Activated CD4-positive, alpha-beta T cell treated with anti-CD3 and anti-CD28 coated beads for 48 hours (primary cell): ENCODE results near the gene PCYT2.
A peak's percentile ranks its signal among the peaks of the same experiment; 100 is the strongest.

Source experiments
- DNase-seq: peaks from one replicate; pipeline ENCODE4 v3.0.0-alpha.2; 2020

Gene PCYT2

DNA sequence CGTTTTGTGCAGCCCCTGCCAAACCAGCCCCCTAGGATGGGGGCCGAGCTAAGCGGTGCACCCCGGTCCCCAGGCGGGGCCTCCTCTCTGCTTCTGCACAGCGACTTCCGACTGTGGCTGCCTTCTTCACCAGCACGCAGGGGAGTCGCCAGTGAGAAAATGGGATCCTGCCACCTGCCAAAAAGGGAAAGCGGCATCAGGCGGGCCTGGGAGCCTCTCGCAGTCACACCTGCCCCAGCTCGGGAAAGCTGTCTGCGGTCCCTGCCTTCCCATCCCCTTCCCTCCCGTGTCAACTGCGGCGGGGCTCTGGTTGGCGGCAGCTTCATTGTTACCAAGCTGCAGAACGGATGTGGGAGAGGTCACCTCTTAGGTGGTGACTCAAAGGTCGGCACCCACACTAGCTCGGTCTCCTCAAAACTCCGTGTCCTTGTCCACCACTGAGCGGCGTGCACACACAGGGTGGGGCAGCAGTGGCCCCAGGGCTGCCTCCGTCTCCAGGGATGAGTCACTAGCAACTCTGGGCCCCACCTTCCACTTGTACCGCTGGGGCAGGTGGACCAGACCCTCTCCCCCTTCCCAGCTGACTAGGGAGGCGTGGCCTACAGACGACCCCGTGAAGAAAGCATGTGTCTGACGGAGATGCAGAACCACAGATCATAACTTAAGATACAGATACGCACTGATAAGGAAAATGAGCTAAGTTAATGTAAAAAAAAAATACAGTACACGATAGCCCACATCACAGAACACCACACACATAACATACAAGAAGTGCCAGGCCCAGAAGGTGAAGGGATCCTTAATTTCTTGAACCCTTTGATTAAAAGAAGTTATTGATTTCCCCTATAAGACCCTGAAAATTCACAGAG is 1.5 kb upstream of the PCYT2 start:
- no peak for DNase-seq

DNA sequence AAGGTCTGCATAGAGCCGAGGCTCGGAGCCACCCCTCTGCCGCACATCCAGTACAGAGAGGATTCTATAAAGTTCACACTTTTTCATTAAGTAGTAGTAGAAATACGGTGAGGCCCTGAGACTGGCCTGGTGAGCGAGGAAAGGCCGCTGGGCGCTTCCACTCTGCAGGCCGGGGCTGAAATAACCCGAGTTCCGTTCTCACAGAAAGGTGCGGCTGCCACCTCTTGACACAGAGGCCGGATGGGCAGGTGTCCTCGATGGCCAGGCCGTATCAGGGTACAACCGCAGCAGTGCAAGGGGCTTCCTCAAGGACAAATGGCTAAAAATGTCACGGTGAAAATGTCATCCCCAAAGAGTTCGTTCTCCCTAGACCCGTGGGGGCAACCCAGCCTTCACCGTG is 770 bp upstream of the PCYT2 start:
- no peak for DNase-seq

DNA sequence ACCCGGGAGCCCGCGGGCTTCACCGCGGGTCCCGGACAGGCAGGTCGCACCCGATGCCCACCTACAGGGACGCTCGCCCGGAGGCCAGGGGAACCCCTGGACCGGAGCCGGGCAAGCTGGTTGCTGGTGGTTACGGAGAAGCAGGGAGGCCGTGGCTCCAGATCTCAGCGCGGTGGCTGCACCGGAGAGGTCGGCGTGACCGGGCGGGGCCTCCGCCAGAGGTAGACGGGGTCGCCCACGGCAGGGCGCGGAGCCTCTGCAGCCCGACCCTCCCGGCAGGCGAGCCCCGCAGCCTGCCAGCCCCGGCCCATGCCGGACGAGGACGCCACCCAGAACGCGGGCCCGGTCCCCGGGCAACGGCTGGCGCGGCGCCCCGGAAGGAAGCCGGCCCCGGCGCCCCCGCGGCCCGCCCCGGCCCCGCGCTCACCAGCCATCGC is 341 bp downstream of the PCYT2 start:
- peak; percentile 36 for DNase-seq

DNA sequence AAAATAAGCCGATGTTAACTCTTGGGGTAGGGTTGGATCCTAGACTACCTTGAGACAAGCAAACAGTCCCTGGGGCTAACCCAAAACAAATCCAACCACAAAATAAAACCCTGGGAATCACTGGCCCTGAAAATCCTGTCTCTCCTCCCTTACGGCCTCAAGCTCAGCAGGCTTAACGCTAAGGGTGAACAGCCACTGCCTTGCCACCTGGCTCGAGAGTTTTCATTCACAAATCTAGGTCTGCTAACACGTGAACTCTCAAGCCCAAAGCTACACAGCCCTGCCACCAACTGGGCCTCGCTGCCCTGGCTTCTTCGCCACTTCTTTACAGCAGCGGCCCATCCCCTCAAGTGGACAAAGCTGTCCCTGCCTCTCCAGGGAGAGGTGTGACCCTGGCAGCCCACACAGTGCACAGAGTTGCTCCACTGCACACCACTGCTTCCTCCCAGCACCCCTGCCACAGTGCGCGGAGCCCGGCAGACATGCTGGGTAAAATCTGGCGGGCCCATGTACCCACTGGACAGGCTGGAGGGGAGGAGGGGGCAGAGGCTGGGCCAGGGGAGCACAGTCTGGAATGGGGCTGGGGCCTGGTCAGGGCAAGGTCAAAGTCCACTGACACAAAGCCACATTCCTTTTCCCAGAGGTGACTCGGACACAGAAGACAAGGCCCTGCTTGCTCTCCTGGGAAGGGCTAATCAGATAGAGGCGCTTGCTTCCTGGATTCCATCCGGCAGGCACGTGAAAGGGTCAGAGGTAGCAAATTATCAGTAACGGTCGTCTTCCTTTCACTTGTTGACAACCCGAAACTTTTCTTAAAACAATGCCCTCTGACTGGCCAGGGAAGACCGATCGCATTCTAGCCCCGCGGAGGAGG is 996 bp downstream of the PCYT2 start:
- no peak for DNase-seq

DNA sequence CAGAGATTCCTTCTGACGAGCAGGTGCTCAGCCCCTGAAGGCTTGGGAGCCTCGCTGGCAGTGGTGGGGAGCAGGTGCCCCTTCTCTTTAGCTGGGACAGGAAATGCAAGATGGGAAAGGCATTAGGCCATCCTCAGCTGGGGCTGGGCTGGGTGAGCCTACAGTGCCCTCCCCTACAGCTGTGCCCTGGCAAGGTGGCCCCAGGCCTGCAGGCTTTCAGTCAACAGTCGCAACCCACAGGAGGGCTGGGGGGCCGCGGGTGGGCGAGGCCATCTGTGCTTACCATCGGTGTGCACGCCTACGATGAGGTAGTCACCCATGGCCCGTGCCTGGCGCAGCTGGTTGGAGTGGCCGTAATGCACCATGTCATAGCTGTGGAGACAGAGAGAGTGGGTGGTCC is 2.0 kb downstream of the PCYT2 start:
- DNase-seq: no peak

DNA sequence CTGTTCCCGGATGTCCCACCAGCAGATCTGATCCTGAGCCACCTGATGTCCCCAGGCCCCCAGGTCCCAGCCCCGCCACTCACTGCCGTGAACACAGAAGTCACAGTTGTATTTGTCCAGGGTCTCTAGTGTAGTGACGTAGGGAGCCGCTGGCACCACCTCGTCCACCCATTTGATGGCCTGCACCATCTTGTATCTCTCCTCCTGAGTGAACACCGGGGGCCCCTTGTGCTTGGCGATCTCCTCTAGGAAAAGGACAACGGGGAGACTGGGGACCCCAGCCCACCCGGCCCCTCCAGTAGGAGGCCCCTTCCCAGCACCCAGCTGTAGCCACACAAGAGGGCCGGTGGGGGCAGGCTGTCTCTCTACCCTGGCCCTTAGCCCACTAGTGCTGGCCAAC is 2.4 kb downstream of the PCYT2 start:
- no peak for DNase-seq

DNA sequence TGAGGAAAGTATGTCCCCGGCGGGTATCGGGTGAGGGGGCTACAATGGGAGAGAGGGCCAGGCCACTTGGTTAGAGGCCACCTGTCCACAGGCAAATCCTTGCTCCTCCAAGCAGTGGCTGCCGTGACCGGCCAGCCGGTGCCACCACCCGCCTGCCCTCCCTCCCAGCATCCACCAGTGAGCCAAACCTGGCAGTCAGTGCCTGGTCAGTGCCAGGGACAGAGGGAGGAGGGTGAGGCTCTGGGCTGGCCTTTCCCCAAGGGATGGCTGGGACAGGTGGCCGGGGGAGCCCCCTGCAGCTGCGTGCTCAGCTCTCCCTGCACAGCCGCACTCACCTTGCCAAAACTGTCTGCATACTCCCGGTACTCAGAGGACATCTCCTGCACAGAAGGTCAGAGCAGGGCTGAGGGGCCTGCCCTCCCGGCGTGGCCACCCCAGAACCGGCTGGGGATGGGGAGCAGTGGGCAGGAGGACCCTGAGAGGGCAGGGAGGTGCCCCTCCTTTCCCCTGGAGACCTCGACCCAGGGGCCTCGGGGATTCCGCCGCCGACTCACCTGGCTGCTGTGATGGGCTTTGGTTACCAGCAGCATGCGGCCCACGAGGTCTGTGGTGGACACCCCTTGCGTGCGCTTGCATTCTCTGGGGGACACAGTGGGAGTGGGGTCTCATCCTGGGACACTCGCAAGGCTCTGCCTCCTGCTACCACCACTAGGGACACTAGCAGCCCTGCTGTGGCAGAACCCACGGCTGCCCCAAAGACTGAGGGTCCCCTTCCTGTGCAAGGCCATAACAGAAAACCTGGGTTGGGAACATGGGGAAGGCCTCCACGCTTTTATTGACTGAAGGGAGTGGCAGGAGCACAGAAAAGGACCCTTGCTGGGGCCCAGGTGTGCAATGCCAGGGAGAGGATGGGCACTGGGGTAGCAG is 3.7 kb downstream of the PCYT2 start:
- DNase-seq: no peak

DNA sequence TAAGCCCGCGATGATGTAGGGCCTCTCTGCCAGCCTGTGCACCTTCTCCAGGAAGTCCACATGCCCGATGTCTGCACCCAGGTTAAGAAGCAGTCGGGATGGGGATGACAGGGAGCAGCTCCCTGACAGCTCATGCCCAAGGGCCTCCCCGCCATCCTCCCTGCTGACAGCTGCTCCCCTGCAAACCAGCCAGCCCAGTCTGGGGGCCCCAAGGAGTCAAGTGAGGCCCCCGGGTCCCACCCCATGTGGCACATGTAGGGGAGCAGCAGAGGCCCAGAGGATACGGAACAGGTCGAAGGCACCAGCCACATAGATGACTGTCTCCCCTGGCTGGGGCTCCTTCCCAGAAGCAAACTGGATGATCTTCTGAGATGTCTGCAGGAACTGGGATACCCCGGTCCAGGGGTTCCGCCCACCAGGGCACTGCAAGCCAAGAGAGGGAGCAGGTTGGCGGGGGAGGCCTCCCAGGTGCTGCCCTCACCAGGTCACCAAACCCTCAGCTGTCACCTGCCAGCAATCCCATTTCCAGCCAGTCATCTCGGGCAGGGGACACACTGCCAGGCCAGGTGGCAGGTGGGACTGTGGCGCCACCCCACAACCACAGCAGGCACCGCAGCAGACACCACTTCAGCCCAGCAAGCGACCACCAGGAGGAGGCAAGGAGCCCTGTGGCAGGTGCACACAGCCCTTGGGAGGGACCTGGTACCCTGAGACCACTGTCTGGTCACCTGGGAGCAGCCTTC is 4.6 kb downstream of the PCYT2 start:
- no peak for DNase-seq

DNA sequence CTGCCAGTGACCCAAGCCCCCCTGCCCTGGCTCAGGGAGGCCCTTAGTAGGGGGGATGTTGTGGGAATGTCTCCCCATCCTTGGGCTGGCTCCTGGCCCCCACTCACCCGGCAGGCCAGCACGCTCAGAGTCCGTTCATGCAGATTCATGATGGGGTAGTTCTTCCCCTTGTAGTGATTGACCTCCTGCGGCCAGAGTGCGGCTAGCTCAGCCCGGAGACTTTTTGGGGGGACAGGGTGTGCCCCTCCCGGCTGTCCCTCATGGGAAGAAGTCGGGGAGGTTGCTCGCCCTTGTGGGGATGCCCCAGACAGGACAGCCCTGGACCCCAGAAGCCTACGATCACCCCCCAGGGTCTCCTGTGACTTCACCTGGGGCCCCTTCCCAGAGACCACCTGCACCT is 5.2 kb downstream of the PCYT2 start:
- DNase-seq: no peak

DNA sequence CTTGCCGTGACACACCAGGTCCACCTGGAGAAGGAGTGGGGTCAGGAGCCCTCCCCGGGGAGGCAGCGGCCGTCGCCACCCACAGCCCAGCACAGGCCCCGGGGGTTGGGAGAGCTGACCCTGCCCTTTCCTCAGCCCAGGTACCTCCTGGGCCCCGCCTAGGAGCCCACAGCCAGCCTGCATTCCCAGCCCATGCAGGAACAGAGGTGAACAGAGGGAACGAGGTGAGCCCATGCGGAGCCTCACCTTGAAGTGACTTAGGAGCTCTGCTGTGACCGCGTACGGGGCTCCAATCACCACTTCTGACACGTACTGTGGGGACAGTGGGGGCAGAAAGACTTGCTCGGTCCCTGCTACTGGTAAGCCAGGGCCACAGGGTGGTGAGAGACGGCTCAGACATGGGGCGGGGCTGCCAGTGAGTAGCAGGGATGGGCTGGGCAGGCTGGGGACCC is 5.7 kb downstream of the PCYT2 start:
- DNase-seq: no peak

DNA sequence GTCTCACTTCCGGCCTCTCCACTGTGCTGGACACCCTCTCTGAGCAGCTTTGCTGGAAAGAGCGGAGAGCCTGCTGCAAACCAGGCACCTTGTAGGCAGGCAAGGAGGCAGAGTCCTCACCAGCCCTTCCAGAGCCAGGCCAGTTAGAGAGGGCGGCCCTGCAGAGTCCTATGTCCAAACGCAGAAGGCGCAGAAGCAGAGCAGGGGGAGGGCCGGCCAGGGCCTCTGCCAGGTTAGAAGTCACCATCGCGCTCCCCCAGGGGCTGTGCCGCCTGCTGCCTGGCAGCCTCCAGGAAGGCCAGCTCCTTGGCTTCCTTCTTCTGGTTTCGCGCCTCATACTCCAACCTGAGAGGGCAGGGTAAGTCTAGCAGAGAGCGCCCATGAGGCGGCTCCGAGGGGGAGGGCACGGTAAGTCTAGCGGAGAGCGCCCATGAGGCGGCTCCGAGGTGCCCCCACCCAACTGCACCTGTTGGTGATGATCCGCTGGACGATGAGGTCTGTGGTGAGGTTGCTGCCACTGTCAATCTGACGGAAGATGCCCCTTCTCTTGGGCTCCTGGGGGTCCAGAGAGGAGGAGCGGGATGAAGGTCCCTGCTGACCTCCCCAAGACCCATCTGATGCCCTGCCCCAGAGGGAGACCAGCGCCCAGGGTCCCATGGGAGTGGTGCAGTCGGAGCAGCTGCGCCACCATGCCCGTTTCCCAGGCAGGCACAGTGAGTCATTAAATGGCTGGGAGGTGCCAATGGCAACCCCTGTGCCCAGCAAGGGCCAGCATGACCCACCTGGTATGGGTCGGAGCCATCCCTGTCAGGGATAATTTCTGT is 6.4 kb downstream of the PCYT2 start:
- DNase-seq: no peak

DNA sequence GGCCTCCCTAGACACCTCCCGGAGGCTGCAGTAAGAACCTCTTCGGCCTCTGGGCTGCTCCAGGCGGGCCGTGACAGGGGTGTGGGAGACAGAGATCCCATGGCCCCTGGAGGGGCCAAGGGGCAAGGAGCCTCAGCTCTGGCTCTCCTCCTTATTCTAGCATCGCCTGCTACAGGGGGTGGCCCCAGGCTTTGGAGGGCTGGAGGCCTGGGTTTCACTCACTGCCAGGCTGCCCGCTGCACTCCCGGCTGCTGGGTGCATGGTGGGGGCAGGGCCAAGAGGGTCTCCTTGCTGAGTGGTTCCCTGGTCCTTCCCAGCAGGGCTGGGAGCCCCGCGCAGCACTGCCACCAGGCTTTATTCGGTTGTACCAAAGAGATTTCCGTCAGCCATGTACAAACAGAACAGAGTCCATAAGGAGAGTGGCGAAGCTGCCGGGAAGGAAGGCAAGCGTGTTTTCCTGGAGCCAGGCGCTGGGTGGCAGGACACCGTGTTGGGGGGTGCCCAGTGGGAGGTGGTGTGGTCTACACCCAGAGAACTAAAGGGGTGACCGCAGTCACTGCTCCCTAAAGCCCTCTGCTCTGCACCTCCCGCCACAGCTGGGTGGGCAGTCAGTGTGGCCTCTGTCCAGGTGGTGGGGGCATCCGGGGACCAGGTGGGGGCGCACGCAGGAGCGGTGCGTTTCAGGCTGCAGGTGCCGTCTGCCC is 7.2 kb downstream of the PCYT2 start:
- no peak for DNase-seq

DNA sequence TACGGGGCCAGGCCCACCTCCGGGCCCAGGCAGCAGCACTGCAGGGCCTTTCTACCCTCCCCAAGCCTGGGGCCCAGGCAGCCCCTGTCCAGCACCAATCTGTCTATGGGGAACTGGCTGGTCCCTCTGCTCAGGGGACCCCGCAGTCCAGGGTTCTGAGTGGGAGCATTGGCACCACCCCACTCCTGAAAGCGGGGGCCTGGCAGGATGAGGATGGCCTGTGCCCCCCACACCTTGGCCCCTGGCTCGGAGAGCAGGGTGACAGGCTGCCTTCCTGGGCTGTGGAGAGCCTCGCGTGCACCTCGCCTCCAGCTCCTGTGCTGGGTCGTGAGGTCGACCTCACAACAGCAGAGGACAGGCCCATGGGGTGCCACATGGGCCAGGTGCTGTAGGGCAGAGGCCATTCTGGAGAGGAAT is 7.8 kb downstream of the PCYT2 start:
- no peak for DNase-seq

DNA sequence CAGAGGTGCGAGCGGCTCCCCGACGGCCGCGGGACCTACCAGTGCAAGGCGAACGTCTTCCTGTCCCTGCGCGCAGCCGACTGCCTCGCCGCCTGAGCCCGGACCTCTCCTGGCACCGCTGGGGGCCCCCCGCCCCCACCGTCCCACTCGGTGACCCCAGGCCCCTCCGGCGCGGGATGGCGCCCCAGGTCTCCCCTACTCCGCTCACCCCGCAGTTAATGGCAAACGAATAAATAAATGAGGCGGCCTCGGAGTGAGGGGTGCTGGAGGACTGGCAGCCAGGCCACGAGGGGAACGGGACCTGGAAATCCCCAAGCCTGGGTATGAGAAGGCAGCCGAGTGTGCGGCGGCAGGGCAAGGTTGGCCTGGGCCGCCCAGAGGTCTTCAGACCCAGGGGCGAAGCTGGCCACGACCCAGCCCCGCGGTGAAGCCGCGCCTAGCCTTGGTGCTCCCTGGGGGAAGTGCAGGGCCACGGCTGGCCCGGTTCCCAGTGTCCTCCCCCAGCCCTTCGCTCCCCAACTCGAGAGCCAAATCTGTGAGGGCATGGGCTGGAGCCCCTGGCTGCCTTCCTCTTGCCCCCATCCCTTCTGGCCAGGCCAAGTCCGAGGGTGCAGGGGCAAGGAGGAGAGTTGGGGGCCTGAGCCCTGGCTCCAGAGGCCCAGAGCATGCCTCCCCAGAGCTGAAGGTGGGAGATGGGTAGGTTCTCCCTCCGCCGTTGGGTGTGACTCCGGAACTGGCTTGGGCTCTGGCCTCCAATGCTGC is 8.4 kb downstream of the PCYT2 start:
- no peak for DNase-seq

DNA sequence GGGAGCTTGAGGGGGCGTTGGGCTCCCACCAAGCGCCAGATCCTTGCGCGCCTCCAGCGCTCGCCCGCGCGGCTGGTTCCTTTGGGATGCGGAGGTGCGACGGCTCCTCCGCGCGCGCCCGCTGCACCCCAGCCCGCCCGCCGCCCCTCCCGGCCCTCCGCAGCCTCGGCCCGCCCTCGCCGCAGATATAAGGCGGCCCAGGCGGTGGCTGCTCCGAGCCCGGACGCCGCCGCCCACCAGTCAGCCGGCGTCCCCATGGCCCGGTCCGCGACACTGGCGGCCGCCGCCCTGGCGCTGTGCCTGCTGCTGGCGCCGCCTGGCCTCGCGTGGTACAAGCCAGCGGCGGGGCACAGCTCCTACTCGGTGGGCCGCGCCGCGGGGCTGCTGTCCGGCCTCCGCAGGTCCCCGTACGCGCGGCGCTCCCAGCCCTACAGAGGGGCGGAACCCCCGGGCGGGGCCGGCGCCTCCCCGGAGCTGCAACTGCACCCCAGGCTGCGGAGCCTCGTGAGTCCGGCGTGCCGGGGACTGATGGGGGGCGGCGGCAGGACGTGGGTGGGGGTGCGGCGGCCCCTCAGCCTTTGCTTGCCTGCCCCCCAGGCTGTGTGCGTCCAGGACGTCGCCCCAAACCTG is 9.1 kb downstream of the PCYT2 start, which contains the start of gene NPB:
Gene NPB, plus strand, starts transcription at position 216 of the 630 bp plus-strand sequence. Its CDS starts 40 bp downstream, at position 256.
- no peak for DNase-seq

DNA sequence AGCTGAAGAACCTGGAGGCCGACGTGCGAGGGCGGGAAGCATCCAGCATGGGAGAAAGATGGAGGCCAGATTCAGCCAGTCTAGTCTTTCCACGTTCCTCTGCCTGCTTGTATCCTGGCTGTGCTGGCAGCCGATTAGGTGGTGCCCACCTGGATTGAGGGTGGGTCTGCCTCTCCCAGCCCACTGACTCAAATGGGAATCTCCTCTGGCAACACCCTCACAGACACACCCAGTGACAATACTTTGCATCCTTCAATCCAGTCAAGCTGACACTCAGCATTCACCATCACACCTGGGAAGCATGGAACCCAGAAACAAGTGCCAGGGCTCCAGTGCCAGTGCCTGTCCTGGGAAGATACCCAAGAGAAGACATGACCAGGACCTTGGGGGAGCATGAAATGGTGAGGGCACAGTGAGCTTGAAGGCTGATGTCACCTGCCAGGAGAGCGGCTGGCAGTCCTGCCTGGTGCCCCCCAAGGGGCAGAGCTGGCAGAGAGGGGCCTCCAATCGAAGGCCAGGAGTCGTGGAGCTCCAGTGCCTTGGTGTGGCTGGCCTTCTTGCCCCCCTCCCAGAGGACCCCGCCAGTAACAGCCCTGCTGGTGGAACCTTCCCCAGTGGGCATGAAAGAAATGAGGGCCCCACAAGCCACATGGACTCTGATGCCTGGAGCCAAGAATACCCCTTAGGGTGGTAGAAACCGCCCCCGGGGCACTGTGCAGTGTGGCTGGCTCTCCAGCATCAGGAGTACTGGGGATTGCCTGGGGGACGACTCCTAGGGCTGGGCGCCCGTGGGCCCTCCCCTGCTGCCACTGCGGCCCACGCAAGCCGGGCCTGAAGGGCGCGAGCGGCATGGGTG is 9.8 kb downstream of the PCYT2 start:
- DNase-seq: no peak

DNA sequence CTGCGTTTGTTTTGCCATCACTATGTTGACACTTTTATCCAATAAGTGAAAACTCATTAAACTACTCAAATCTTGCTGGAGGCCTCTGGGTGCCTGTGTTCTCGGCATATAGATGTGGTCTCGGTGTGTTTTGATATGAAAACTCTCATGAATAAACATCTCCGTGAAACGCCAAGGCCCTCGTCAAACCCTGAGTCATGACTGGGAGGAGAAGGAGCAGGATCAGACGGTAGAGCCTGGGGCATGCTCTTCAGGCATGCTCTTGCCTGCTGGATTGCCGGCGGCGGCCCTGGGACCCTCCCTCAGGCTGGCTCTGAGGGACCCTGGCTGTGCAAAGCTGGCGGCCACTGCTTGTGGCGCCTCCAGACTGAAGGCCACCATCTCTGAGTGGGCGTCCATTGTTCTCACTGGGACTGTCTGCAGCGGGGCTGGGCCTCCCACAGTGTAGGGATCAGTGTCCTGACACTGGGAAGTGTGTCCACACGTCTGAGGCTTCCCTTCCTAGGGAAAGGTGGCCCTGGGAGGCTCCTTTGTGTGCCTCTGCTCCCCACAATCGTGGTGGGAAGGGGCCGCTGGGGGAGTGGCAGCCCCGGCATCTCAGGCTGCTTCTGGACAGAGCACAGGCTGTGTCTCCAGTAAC is 10.9 kb downstream of the PCYT2 start:
- no peak for DNase-seq
